ENCODE measurements around the gene ENOSF1.

Gene ENOSF1

DNA sequence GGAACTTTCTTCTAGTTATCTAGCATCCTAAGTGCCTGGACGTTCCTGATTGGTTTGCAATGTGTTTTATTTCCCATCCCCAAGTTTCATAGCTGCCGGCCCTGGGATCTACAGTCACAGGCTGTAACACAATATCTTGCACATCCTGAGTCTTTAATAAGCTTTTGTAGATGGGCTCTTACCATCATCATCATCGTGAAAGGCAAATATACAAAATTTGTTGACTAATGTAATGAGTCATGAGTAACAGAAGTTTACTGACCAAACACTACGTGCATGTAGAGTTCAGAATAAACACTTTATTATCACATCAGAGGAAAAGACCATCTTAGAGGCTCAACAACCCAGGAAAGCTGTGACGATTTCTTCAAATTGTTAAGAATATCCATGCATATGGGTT lies 63.1 kb downstream of the ENOSF1 start:
- H3K4me1 ChIP-seq: no peaks in the 10 kb centered on the region
- H3K27me3 ChIP-seq: no peaks in the 10 kb centered on the region
- no peaks in the 10 kb centered on the region for H3K9me3 ChIP-seq
- TF ChIP-seq, protein P1, sequence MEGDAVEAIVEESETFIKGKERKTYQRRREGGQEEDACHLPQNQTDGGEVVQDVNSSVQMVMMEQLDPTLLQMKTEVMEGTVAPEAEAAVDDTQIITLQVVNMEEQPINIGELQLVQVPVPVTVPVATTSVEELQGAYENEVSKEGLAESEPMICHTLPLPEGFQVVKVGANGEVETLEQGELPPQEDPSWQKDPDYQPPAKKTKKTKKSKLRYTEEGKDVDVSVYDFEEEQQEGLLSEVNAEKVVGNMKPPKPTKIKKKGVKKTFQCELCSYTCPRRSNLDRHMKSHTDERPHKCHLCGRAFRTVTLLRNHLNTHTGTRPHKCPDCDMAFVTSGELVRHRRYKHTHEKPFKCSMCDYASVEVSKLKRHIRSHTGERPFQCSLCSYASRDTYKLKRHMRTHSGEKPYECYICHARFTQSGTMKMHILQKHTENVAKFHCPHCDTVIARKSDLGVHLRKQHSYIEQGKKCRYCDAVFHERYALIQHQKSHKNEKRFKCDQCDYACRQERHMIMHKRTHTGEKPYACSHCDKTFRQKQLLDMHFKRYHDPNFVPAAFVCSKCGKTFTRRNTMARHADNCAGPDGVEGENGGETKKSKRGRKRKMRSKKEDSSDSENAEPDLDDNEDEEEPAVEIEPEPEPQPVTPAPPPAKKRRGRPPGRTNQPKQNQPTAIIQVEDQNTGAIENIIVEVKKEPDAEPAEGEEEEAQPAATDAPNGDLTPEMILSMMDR (IDR thresholded peaks at IDR 0.05; ENCODE audit: low read depth, low read length): no peak
- no peaks in the 10 kb centered on the region for H3K36me3 ChIP-seq
- DNase-seq: no peak
- H3K4me3 ChIP-seq (ENCODE audit: low read depth, low read length): no peak overlapping the region

DNA sequence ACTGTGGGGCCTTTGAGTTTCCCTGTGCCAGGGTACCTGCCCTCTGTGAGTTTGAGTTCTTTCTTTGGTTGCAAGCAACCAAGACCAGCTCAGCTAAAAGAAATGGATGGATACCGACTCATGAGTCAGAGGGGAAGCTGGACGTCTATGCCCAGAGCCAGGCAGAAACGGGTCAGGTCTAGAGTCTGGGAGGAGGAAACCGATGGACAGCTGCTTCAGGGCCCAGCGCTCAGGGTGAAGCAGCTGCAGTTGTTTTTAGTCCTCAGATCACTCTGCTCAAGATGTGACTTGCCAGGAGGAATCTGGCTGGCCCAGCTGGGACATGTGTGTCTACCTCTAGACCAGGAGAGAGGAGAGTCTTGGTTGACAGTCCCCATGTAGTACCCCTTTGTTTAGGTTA lies 65.1 kb downstream of the ENOSF1 start:
- no peaks in the 10 kb centered on the region for H3K9me3 ChIP-seq
- no peak overlapping the region for H3K4me3 ChIP-seq (ENCODE audit: low read depth, low read length)
- no peaks in the 10 kb centered on the region for H3K36me3 ChIP-seq
- TF ChIP-seq, protein P1 (IDR thresholded peaks at IDR 0.05; ENCODE audit: low read depth, low read length): no peak
- H3K4me1 ChIP-seq: no peaks in the 10 kb centered on the region
- no peak for DNase-seq
- no peaks in the 10 kb centered on the region for H3K27me3 ChIP-seq

DNA sequence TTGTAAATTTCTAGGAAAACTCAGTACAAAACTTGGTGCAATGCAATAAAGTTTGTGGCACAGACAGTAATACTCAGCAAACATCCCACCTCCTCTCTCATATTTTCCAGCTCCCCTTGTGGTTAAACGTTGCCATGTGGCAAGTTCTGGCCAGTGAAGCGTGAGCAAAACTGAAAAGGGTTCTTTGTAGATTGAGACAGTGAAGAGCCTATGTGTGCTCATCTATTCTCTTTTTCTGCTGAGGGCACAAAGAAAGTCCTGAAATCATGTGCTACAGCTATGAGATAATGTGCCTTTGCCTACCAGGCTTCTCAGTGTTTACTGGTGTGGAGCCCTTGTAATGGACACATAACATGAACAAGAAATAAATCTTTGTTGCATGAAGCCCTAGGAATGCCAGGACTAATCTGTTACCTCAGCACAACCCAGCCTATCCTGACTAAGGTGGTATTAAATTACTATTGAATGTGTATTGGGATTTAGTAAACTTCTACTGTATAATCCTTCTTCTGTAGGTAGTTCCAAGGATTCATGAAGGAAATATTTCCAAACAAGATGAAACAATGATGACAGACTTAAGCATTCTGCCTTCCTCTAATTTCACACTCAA lies 67.9 kb downstream of the ENOSF1 start:
- Histone ChIP-seq H3K36me3 (no peaks in the 10 kb centered on the region), H3K27me3 (no peaks in the 10 kb centered on the region), H3K4me1 (no peaks in the 10 kb centered on the region), H3K4me3 (ENCODE audit: low read depth, low read length) (no peak overlapping the region), H3K9me3 (no peaks in the 10 kb centered on the region)
- TF ChIP-seq, protein P1 (IDR thresholded peaks at IDR 0.05; ENCODE audit: low read depth, low read length): 0 out of 2 replicates have a peak, but pooled peaks have one; percentile 11
- no peak for DNase-seq

DNA sequence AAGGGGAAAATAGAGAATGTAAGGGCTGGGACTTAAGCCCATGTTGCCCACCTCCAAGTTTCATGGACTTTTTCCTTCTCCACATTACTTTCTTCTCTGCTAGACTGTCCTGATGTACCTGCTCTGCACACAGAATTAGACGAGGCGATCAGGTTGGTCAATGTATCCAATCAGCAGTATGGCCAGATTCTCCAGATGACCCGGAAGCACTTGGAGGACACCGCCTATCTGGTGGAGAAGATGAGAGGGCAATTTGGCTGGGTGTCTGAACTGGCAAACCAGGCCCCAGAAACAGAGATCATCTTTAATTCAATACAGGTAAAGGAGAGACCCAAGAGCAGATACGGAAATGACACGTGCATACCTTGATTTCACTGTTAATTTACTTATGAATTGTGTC lies 71.2 kb downstream of the ENOSF1 start:
- no peaks in the 10 kb centered on the region for H3K4me1 ChIP-seq
- H3K4me3 ChIP-seq (ENCODE audit: low read depth, low read length): no peak overlapping the region
- H3K9me3 ChIP-seq: no peaks in the 10 kb centered on the region
- no peak for DNase-seq
- no peaks in the 10 kb centered on the region for H3K36me3 ChIP-seq
- no peaks in the 10 kb centered on the region for H3K27me3 ChIP-seq
- TF ChIP-seq, protein P1 (IDR thresholded peaks at IDR 0.05; ENCODE audit: low read depth, low read length): no peak

DNA sequence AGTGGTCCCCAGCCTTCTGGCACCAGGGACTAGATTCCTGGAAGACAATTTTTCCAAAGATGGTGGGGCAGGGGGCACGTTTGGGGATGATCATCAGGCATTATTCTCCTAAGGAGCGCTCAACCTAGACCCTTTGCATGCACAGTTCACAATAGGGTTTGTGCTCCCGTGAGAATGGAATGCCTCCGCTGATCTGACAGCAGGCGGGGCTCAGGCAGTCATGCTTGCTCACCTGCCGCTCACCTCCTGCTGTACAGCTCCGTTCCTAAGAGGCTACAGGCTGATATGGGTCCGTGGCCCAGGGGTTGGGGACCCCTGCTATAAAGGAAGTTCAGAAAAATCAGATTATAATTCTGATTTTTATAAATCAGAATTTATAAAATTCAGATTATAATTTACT lies 77.3 kb downstream of the ENOSF1 start:
- no peak for DNase-seq
- TF ChIP-seq, protein P1 (IDR thresholded peaks at IDR 0.05; ENCODE audit: low read depth, low read length): no peak
- no peak overlapping the region for H3K4me3 ChIP-seq (ENCODE audit: low read depth, low read length)
- H3K4me1 ChIP-seq: no peaks in the 10 kb centered on the region
- H3K36me3 ChIP-seq: no peaks in the 10 kb centered on the region
- no peaks in the 10 kb centered on the region for H3K9me3 ChIP-seq
- H3K27me3 ChIP-seq: no peaks in the 10 kb centered on the region

DNA sequence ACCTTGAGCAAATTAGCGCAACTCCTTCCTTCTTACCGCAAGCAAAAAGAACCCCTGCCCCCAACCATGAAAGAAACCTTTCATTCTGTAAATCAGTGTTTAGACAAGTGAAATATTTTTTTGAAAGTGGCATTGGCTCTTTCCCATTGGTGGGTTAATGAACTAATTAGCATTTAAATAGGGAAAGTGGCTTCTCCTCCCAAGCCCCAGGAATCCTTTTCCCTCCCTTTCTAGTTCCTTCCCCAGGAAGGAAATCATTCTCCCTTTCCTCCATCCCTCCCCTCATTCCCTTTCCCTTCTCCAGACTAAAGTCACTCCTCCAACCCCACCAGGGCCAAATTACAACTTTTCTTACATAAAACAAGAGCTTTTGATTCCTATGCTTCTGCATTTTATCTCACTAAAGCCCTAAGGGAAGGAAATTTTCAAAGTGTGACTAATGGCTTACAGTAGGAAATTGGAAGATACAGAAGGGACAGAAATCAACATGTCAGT lies 77.8 kb downstream of the ENOSF1 start:
- Histone ChIP-seq H3K9me3 (no peaks in the 10 kb centered on the region), H3K36me3 (no peaks in the 10 kb centered on the region), H3K4me3 (ENCODE audit: low read depth, low read length) (no peak overlapping the region), H3K4me1 (no peaks in the 10 kb centered on the region), H3K27me3 (no peaks in the 10 kb centered on the region)
- DNase-seq: no peak
- TF ChIP-seq, protein P1 (IDR thresholded peaks at IDR 0.05; ENCODE audit: low read depth, low read length): no peak
